GM12878 (cell line): ENCODE results near the gene DHPS. TPM values are rescaled to one million over a fixed set of nuclear protein-coding genes. Genes with fewer than 3 reads are reported as not detected.
A peak's percentile ranks its signal among the peaks of the same experiment; 100 is the strongest.

Source experiments
- ATAC-seq: fragments of 200-7000 bp; cut with Tn5 transposase; 3 replicates; pipeline ENCODE4 v1.9.1; 2020; ENCODE audit warnings: mild to moderate bottlenecking, moderate library complexity
- BruUV-seq: library from RNA; stranded (reverse); fragments of 400-500 nt; replicated peaks from 2 replicates; lab custom pipeline; 2021; lab: Mats Ljungman, UMichigan
- CTCF ChIA-PET: fragments of 300-600 bp; sonication (Branson Sonifier 250); formaldehyde crosslinking; extraction: SDS; loops from one replicate; lab custom pipeline; 2021; ENCODE audit warnings: inconsistent platforms; lab: Yijun Ruan, JAX
- POLR2A ChIA-PET: fragments of 350-600 bp; formaldehyde crosslinking; extraction: SDS; loops from one replicate; lab custom pipeline; 2021; ENCODE audit warnings: inconsistent platforms; lab: Charles Lee
- RAD21 ChIA-PET: fragments of 300-600 bp; sonication (Branson Sonifier 250); formaldehyde crosslinking; loops from one replicate; lab custom pipeline; 2023; ENCODE audit warnings: antibody characterized with exemption; ENCODE audit not compliant: unreplicated experiment; lab: Charles Lee
- SMC1A ChIA-PET: fragments of 300-600 bp; sonication (Branson Sonifier 250); formaldehyde crosslinking; loops from one replicate; lab custom pipeline; 2023; ENCODE audit not compliant: unreplicated experiment, uncharacterized antibody; lab: Charles Lee
- DNase-seq: peaks from one replicate; pipeline ENCODE4 v3.0.0-alpha.2; 2011; ENCODE audit warnings: low read depth, low spot score
- FAIRE-seq: peaks from 3 replicates; lab custom pipeline; 2011; peaks lifted over from hg19 to GRCh38; lab: Jason Lieb, UNC
- H2AFZ ChIP-seq: 2 replicates; pipeline ENCODE4 v1.6.0; 2011; ENCODE audit warnings: low read depth, low read length, control low read depth; ENCODE audit not compliant: control insufficient read depth
- H3K27ac ChIP-seq: 2 replicates; pipeline ENCODE4 v1.5.1; 2011; ENCODE audit warnings: control low read depth; ENCODE audit not compliant: control insufficient read depth, insufficient read depth
- H3K27me3 ChIP-seq, 2 experiments: replicated peaks in 1 of 2; 2 replicates each; pipeline versions ENCODE4 v1.6.0 to v1.6.1; 2011; ENCODE audit warnings: low read length in 1 of 2; ENCODE audit not compliant: control insufficient read depth in 2 of 2, insufficient read depth in 2 of 2
- H3K36me3 ChIP-seq, 2 experiments: 2 replicates each; pipeline ENCODE4 v1.5.1; 2011; ENCODE audit warnings: low read length in 1 of 2; ENCODE audit not compliant: control insufficient read depth in 2 of 2, insufficient read depth in 2 of 2
- H3K4me1 ChIP-seq: 2 replicates; pipeline ENCODE4 v1.6.1; 2011; ENCODE audit warnings: mild to moderate bottlenecking, low read length, moderate library complexity, mixed read lengths; ENCODE audit not compliant: control insufficient read depth, insufficient read depth
- H3K4me2 ChIP-seq: 2 replicates; pipeline ENCODE4 v1.6.0; 2011; ENCODE audit warnings: control low read depth; ENCODE audit not compliant: control insufficient read depth, insufficient read depth
- H3K4me3 ChIP-seq: fragments of 200-600 bp; sonication (generic); 2 replicates; pipeline ENCODE4 v1.5.1; 2016
- H3K79me2 ChIP-seq: 2 replicates; pipeline ENCODE4 v1.6.0; 2011; ENCODE audit warnings: low read length; ENCODE audit not compliant: control insufficient read depth, insufficient read depth
- H3K9ac ChIP-seq: 2 replicates; pipeline ENCODE4 v1.8.0; 2011; ENCODE audit warnings: low read length, control low read depth, mixed read lengths; ENCODE audit not compliant: control insufficient read depth, insufficient read depth
- H3K9me3 ChIP-seq: replicated peaks from 3 replicates; pipeline ENCODE4 v1.5.1; 2011; ENCODE audit warnings: mild to moderate bottlenecking, low read length; ENCODE audit not compliant: control insufficient read depth, insufficient read depth
- H4K20me1 ChIP-seq: 2 replicates; pipeline ENCODE4 v1.6.0; 2011; ENCODE audit not compliant: control insufficient read depth, insufficient read depth
- CBX5 ChIP-seq: sonication (generic); IDR thresholded peaks from 2 replicates; pipeline ENCODE4 v1.6.1; 2016; ENCODE audit warnings: low read depth, moderate library complexity, mild to moderate bottlenecking, inconsistent platforms
- CEBPB ChIP-seq, 2 experiments: fragments of 150-350 bp in 1 of 2; IDR thresholded peaks; 2 replicates each; pipeline ENCODE4 v1.6.1; 2012 to 2014; ENCODE audit warnings: low read depth in 2 of 2, low read length in 2 of 2, borderline replicate concordance in 1 of 2, inconsistent platforms in 1 of 2
- JUNB ChIP-seq: IDR thresholded peaks from 2 replicates; pipeline ENCODE4 v1.6.1; 2016; ENCODE audit warnings: antibody characterized with exemption, mild to moderate bottlenecking
- MXI1 ChIP-seq: fragments of 150-350 bp; IDR thresholded peaks from 2 replicates; pipeline ENCODE4 v1.6.1; 2011; ENCODE audit warnings: low read depth, mild to moderate bottlenecking, inconsistent platforms, low read length, improper control_type of control experiment
- NR2C2 ChIP-seq: IDR thresholded peaks from 2 replicates; pipeline ENCODE4 v1.6.1; 2011; ENCODE audit warnings: borderline replicate concordance, low read depth; ENCODE audit not compliant: control insufficient read depth, insufficient read length
- PKNOX1 ChIP-seq: fragments of 450-650 bp; IDR thresholded peaks from 2 replicates; pipeline ENCODE4 v1.6.1; 2016; ENCODE audit warnings: mild to moderate bottlenecking
- POLR2A ChIP-seq: IDR thresholded peaks from 2 replicates; pipeline ENCODE4 v1.6.1; 2011; ENCODE audit warnings: low read depth, mild to moderate bottlenecking, low read length
- PRDM15 ChIP-seq: fragments of 450-650 bp; formaldehyde crosslinking; IDR thresholded peaks from 2 replicates; pipeline ENCODE4 v1.4.0; 2020; ENCODE audit warnings: mild to moderate bottlenecking, moderate library complexity
- RB1 ChIP-seq: fragments of 450-650 bp; formaldehyde crosslinking; IDR thresholded peaks from 2 replicates; pipeline ENCODE4 v1.6.1; 2017; ENCODE audit warnings: mild to moderate bottlenecking, borderline replicate concordance
- RBBP5 ChIP-seq: fragments of 200-600 bp; sonication (generic); conservative IDR thresholded peaks from 2 replicates; pipeline ENCODE4 v1.6.1; 2016
- SIX5 ChIP-seq: IDR thresholded peaks from 2 replicates; pipeline ENCODE4 v1.6.1; 2011; ENCODE audit warnings: mild to moderate bottlenecking, low read depth, low read length, moderate library complexity; ENCODE audit not compliant: severe bottlenecking
- SMAD5 ChIP-seq: IDR thresholded peaks from 2 replicates; pipeline ENCODE4 v1.6.1; 2016; ENCODE audit warnings: antibody characterized with exemption, low read depth
- SPI1 ChIP-seq: IDR thresholded peaks from 2 replicates; pipeline ENCODE4 v1.6.1; 2011; ENCODE audit warnings: low read depth, mild to moderate bottlenecking, low read length, moderate library complexity, borderline replicate concordance; ENCODE audit not compliant: insufficient read depth
- SUZ12 ChIP-seq: fragments of 200-600 bp; sonication (generic); IDR thresholded peaks from one replicate; pipeline ENCODE4 v1.6.1; 2018; ENCODE audit warnings: antibody characterized with exemption, mild to moderate bottlenecking; ENCODE audit not compliant: unreplicated experiment
- TCF12 ChIP-seq: IDR thresholded peaks from 2 replicates; pipeline ENCODE4 v1.6.1; 2011; ENCODE audit warnings: low read depth, mild to moderate bottlenecking, low read length
- USF2 ChIP-seq: IDR thresholded peaks from 2 replicates; pipeline ENCODE4 v1.6.1; 2011; ENCODE audit warnings: low read depth, low read length, improper control_type of control experiment, borderline replicate concordance
- ZNF622 ChIP-seq: fragments of 450-650 bp; IDR thresholded peaks from 2 replicates; pipeline ENCODE4 v1.6.1; 2017; ENCODE audit warnings: mild to moderate bottlenecking, inconsistent platforms
- WGBS: methylation state at CpG from one replicate; pipeline ENCODE4 v1.1.6; 2016; ENCODE audit warnings: low lambda C conversion rate; ENCODE audit not compliant: insufficient replicate concordance, insufficient coverage; ENCODE audit errors: missing lambda C conversion rate; 5-methylcytosine and 5-hydroxymethylcytosine counted together
- in situ Hi-C: fragments of 300-500 bp; cut with MboI; formaldehyde crosslinking; loops from 9 replicates; pipeline ENCODE4 v1.14.3; 2018; ENCODE audit warnings: mixed read lengths
- intact Hi-C: fragments of 100-400 bp; cut with micrococcal nuclease; formaldehyde crosslinking; loops from one replicate; pipeline ENCODE4 v1.14.2; 2022; ENCODE audit not compliant: unreplicated experiment
- polyA plus RNA-seq, 11 experiments: library from polyadenylated mRNA; depleted of rRNA in 4 of 11; unstranded in 6 of 11; stranded (reverse) in 5 of 11; fragments of >200 nt; fragmentation: Nextera tagmentation in 4 of 11; fragmentation: Illumina TruSeq in 1 of 11; extraction: Ambion mirVana in 4 of 11; extraction: Trizol in 1 of 11; gene quantifications; 1 replicate in 1 of 11; 2 replicates in 10 of 11; pipeline versions ENCODE4 v1.2.1 to v1.2.3, GENCODE V29; 2011 to 2016; ENCODE audit warnings: inconsistent platforms in 2 of 11, missing spikeins in 2 of 11, low read depth in 1 of 11
- total RNA-seq, 4 experiments: library from RNA; depleted of rRNA in 3 of 4; stranded (reverse); fragments of >200 nt in 3 of 4; fragmentation: Illumina TruSeq in 1 of 4; extraction: Trizol in 1 of 4; gene quantifications; 2 replicates each; pipeline versions ENCODE4 v1.2.1 to v1.2.3, GENCODE V29; 2013 to 2021

Gene DHPS
- total and polyA plus RNA-seq, 10 of the 15 experiments (the other 5 are each of a cell fraction or from before 2014, with no cell fraction given), result 36.4 to 104 (median 83.4) TPM

GRCh38 chr19:12696366-12697335, 15.0 kb upstream of the DHPS start, which contains the start of gene FBXW9:
TSS of gene FBXW9 (minus strand) at chr19:12696631. CDS start at chr19:12696581, 50 bp downstream.
- Histone ChIP-seq H3K9ac (peak within 1 kb of the TSS; percentile 82), H2AFZ (peak within 1 kb of the TSS; percentile 94), H3K9me3 (no peaks in the 10 kb centered on the region), H3K27ac (peak within 1 kb of the TSS; percentile 83), H3K4me1 (peaks cover 9% of the 10 kb centered on the region), H3K4me3 (peak within 1 kb of the TSS; percentile 85), H4K20me1 (no peaks in the 10 kb centered on the region), H3K27me3 (no peaks in the 10 kb centered on the region), H3K79me2 (no peaks in the 10 kb centered on the region), H3K4me2 (peak within 1 kb of the TSS; percentile 96), H3K36me3 (peaks cover 6 to 10% of the 10 kb centered on the region in 2 experiments; a peak in 3 of 4 replicates)
- FAIRE-seq (peak; percentile 94), ATAC-seq (peak; percentile 96), DNase-seq (peak; percentile 84)
- in situ Hi-C loops (no loop called here), intact Hi-C loops (no loop called here)
- 7% methylated on average over 59 of the region's 59 CpGs for WGBS
- ChIA-PET RAD21 (interaction anchor here (0.8 to 1.0 kb wide), 2 partner anchors 99 to 129 kb away, joined by 3 read pairs; no protein-coding TSS in a partner anchor), CTCF (interaction anchor here (0.8 to 1.5 kb wide), 3 partner anchors 19 to 151 kb away, joined by 4 to 5 read pairs (median 4); no protein-coding TSS in a partner anchor), POLR2A (interaction anchor here (0.6 to 1.4 kb wide), 8 partner anchors 11 to 711 kb away, joined by 3 to 5 read pairs (median 4); no protein-coding TSS in a partner anchor), SMC1A (interaction anchor here (0.7 to 1.1 kb wide), 2 partner anchors 21 to 61 kb away, joined by 3 to 4 read pairs; no protein-coding TSS in a partner anchor)
- BruUV-seq, result TSS peak; percentile 100
- TF ChIP-seq CEBPB (IDR thresholded peaks at IDR 0.05; ENCODE audit: borderline replicate concordance in 1 of 2, low read depth in 2 of 2, low read length in 2 of 2), result no peak
- TF ChIP-seq SPI1, result peak; percentile 37; the same call in 1 of the 2 replicates
- 0 out of 2 replicates have a peak, but pooled peaks have one; percentile 12 for TF ChIP-seq TCF12
- TF ChIP-seq ZNF622, result no peak
- TF ChIP-seq POLR2A, result peak; percentile 93
- no peak for TF ChIP-seq RBBP5
- TF ChIP-seq MXI1, result peak; percentile 99
- TF ChIP-seq USF2, result no peak
- no peak for TF ChIP-seq JUNB
- peak; percentile 63; the same call in 1 of the 2 replicates for TF ChIP-seq SMAD5
- no peak for TF ChIP-seq SUZ12
- TF ChIP-seq PRDM15 (CRISPR knock-in tag), result no peak
- 0 out of 2 replicates have a peak, but pooled peaks have one; percentile 39 for TF ChIP-seq RB1
- no peak; the same call in 1 of the 2 replicates for TF ChIP-seq PKNOX1
- TF ChIP-seq CBX5, result 0 out of 2 replicates have a peak, but pooled peaks have one; percentile 67
- TF ChIP-seq NR2C2, result no peak
- TF ChIP-seq SIX5, result peak; percentile 68
